Adrenal gland (tissue), 12 donors: Measurements from ENCODE around the gene SUN1. TPM values are rescaled to one million over a fixed set of nuclear protein-coding genes. Genes with fewer than 3 reads are reported as not detected.

Experiments
- DNase-seq, 7 donors: peaks; one replicate each; pipeline ENCODE4 v3.0.0-alpha.2; 2019 to 2020
- H3K27ac ChIP-seq, 5 donors: fragments of 200-600 bp; sonication (generic) in 4 of 5; 1 replicate in 3 of 5; 2 replicates in 2 of 5; pipeline versions ENCODE4 v1.5.1 to v1.8.0; 2016 to 2020; ENCODE audit warnings: mild to moderate bottlenecking in 1 of 5
- H3K27me3 ChIP-seq: fragments of 200-600 bp; 2 replicates; pipeline ENCODE4 v1.8.0; 2021
- H3K36me3 ChIP-seq, 2 donors: fragments of 200-600 bp; replicated peaks in 1 of 2; 1 replicate in 1 of 2; 2 replicates in 1 of 2; pipeline versions ENCODE4 v1.5.1 to v1.8.0; 2018 to 2022
- H3K4me1 ChIP-seq, 2 donors: fragments of 200-600 bp; replicated peaks in 1 of 2; 1 replicate in 1 of 2; 2 replicates in 1 of 2; pipeline versions ENCODE4 v1.5.1 to v1.8.0; 2018 to 2021
- H3K4me3 ChIP-seq, 4 donors: fragments of 200-600 bp; sonication (generic) in 3 of 4; one replicate each; pipeline ENCODE4 v1.5.1; 2016 to 2018
- H3K9me3 ChIP-seq, 3 donors: fragments of 200-600 bp; sonication (generic) in 1 of 3; replicated peaks in 1 of 3; 1 replicate in 2 of 3; 2 replicates in 1 of 3; pipeline versions ENCODE4 v1.5.1 to v1.8.0; 2016 to 2021
- CTCF ChIP-seq, 6 experiments: fragments of 450-650 bp in 4 of 6; fragments of 200-600 bp in 2 of 6; sonication (generic) in 1 of 6; IDR thresholded peaks; 1 replicate in 5 of 6; 2 replicates in 1 of 6; pipeline versions ENCODE4 v1.5.1 to v1.8.0; 2016 to 2021; ENCODE audit warnings: antibody characterized with exemption in 6 of 6, mild to moderate bottlenecking in 2 of 6, moderate library complexity in 1 of 6
- POLR2A ChIP-seq, 2 donors: fragments of 450-650 bp; IDR thresholded peaks; one replicate each; pipeline ENCODE4 v1.6.1; 2017; ENCODE audit warnings: antibody characterized with exemption in 2 of 2, mild to moderate bottlenecking in 2 of 2, moderate library complexity in 1 of 2
- WGBS, 4 donors: extraction: QIAGEN DNeasy Blood & Tissue Kit in 2 of 4; methylation state at CpG; one replicate each; pipeline versions ENCODE4 v1.1.5 to v1.1.7; 2013 to 2017; 5-methylcytosine and 5-hydroxymethylcytosine counted together
- intact Hi-C, 2 donors: fragments of 100-400 bp; cut with DNase I; formaldehyde crosslinking; loops; one replicate each; pipeline versions ENCODE4 v1.14.1 to v1.15.0; 2022 to 2023
- polyA plus RNA-seq, 3 donors: library from polyadenylated mRNA; stranded (reverse); fragments of 200-250 nt in 2 of 3; fragments of 350-450 nt in 1 of 3; fragmentation: Illumina TruSeq in 1 of 3; extraction: RNeasy Lipid Tissue Mini Kit (QIAGEN cat#74804) in 1 of 3; gene quantifications; one replicate each; pipeline ENCODE4 v1.2.3, GENCODE V29; 2013 to 2014
- total RNA-seq, 9 donors: library from RNA; depleted of rRNA in 4 of 9; stranded (reverse); fragments of >200 nt in 4 of 9; fragments of 120-200 nt in 1 of 9; fragmentation: NEBNext Ultra II Directional in 1 of 9; extraction: Animal tissue kit (Norgen Biotek cat#: 25700) in 1 of 9; gene quantifications; one replicate each; pipeline versions ENCODE4 v1.1.0 to v1.2.4, GENCODE V29; 2013 to 2023
- donor health status: healthy with polysubstance abuse.
- donor health status: Bipolar disorder and iron deficiency.
- donor health status: DM: yes; HTN: yes; CAD: no.
- donor health status: DM: no; HTN: no; CAD: no.
- donor health status: DM: no; HTN: no; CAD: no.
- donor health status: DM: yes; HTN: yes; CAD: no.

Gene SUN1
- total and polyA plus RNA-seq, 12 donors, result 28.7 to 122 (median 99.9) TPM

DNA sequence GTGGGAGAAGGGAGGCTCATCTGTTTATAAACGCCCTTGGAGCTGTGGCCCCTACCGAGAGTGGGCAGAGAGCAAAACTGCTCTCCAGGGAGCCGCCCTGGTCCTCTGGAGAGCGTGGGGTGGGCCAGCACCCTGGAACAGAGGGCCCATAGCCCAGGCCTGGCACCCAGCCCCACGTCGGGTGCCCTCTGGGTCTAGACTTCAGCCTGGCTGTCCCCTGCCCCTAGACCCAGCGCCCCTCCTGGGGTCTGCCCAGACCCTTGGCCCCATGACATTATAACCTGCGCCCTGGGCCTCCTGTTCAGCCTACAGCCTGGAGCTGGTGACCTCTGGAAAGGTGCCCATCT, 68.7 kb downstream of the SUN1 start:
- H3K27me3 ChIP-seq, result no peaks in the 10 kb centered on the region
- H3K36me3 ChIP-seq, result peaks cover 0 to 14% of the 10 kb centered on the region in 2 donors
- peaks cover 5 to 8% of the 10 kb centered on the region in 2 donors for H3K4me1 ChIP-seq
- intact Hi-C loops, result no loop called here
- no peaks in the 10 kb centered on the region for H3K9me3 ChIP-seq
- TF ChIP-seq CTCF (IDR thresholded peaks at IDR 0.05), result no peak
- no peak for TF ChIP-seq POLR2A (IDR thresholded peaks at IDR 0.05)
- DNase-seq, result no peak
- WGBS, 4 donors, result 54 to 58% (median 56%) methylated on average over 4 to 8 of the region's 8 CpGs
- no peak overlapping the region for H3K4me3 ChIP-seq
- H3K27ac ChIP-seq, result peak overlapping the region in 4 of 5 donors; percentile 17 to 75 (median 63)

DNA sequence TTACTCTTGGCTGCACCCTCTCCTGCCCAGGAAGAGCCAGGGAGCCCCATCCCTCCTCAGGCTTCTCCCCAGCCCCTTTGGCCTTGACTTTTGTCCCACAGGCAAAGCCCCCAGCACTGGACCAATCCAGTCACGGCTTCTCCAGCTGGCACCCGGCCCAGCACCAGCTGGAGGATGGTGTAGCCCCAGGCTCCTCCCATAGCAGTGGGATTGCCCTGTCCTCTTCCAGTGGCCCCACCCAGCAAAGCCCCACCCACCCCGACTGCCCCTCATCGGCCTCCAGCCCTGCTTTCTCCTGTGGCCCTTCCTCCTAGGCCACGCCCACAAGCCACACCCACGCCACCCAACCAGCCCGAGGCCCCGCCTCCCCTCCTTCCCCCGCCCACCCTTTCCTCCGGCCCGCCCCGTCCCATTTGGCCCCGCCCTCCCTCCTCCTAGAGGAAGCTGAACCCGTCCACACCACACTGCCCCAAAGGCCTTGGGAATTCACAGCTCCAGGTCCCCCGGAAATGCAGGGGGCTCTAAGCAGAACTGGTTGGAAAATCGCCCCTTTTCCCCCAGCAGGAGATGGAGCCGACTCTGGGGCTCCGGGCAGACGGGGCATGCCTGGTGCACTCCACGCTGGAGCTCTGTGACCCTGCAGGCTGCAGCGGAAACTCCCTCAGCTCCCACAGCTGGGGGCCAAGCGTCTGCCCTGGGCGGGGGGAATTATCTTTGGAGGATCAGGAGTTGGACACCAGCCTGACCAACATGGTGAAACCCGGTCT, 69.3 kb downstream of the SUN1 start:
- H3K27ac ChIP-seq, result peak overlapping the region in 4 of 5 donors; percentile 17 to 75 (median 63)
- 11 to 24% (median 17%) methylated on average over 7 to 24 of the region's 24 CpGs for WGBS, 4 donors
- no peaks in the 10 kb centered on the region for H3K9me3 ChIP-seq
- H3K36me3 ChIP-seq, result peaks cover 0 to 8% of the 10 kb centered on the region in 2 donors
- intact Hi-C loops, result no loop called here
- no peaks in the 10 kb centered on the region for H3K27me3 ChIP-seq
- H3K4me3 ChIP-seq, result no peak overlapping the region
- DNase-seq, result peak; percentile 91 to 97 (median 96)
- H3K4me1 ChIP-seq, result peaks cover 5 to 8% of the 10 kb centered on the region in 2 donors
- TF ChIP-seq POLR2A (IDR thresholded peaks at IDR 0.05) (no peak), CTCF (IDR thresholded peaks at IDR 0.05) (no peak)

DNA sequence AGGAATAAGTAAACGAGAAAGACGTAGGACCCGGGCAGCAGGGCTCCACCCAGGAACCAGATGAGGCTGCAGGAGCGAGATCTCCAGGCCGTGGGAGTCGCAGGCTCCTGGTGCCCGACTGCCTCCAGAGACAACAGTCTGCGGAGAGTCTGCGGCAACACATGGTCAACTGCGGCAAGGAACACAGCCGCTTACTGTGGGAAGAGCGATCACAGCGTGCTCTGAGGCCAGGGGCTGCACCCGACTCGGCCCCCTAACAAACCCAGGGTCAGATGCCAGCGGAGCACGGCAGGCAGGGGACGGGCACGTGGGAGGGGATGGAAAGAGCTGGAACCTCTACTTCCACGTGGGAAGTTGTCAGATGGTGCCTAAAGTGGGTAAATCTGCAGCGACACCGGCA, 70.7 kb downstream of the SUN1 start:
- no peaks in the 10 kb centered on the region for H3K36me3 ChIP-seq
- no peak for DNase-seq
- no peak overlapping the region for H3K27ac ChIP-seq
- TF ChIP-seq CTCF (IDR thresholded peaks at IDR 0.05) (no peak), POLR2A (IDR thresholded peaks at IDR 0.05) (no peak)
- H3K9me3 ChIP-seq, result no peaks in the 10 kb centered on the region
- intact Hi-C loops, result no loop called here
- peaks cover 5 to 8% of the 10 kb centered on the region in 2 donors for H3K4me1 ChIP-seq
- no peaks in the 10 kb centered on the region for H3K27me3 ChIP-seq
- no peak overlapping the region for H3K4me3 ChIP-seq
- 88 to 97% (median 88%) methylated on average over 14 to 22 of the region's 22 CpGs for WGBS, 4 donors

- no peaks in the 10 kb centered on the region for H3K36me3 ChIP-seq
- no peak overlapping the region for H3K27ac ChIP-seq
- H3K27me3 ChIP-seq, result no peaks in the 10 kb centered on the region
- no peaks in the 10 kb centered on the region for H3K9me3 ChIP-seq
- intact Hi-C loops, result no loop called here
- peaks cover 5 to 8% of the 10 kb centered on the region in 2 donors for H3K4me1 ChIP-seq
- no peak for TF ChIP-seq CTCF (IDR thresholded peaks at IDR 0.05)
- no peak overlapping the region for H3K4me3 ChIP-seq
- DNase-seq, result no peak
- 88 to 92% (median 91%) methylated on average over 16 to 37 of the region's 37 CpGs for WGBS, 4 donors
Measured at GRCh38 chr7:903921-904755, 71.9 kb downstream of the SUN1 start.
